ENCODE measurements around the gene ANXA3. TPM values are rescaled to one million over a fixed set of nuclear protein-coding genes. Genes with fewer than 3 reads are reported as not detected.
A peak's percentile ranks its signal among the peaks of the same experiment; 100 is the strongest.
"Not testable (repeated sequence)": the region's sequence is repeated elsewhere in the genome, so short reads cannot be mapped to it uniquely, and the experiment has no call there.

ANXA3 gene, protein sequence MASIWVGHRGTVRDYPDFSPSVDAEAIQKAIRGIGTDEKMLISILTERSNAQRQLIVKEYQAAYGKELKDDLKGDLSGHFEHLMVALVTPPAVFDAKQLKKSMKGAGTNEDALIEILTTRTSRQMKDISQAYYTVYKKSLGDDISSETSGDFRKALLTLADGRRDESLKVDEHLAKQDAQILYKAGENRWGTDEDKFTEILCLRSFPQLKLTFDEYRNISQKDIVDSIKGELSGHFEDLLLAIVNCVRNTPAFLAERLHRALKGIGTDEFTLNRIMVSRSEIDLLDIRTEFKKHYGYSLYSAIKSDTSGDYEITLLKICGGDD
- 0.84 TPM for total RNA-seq

DNA sequence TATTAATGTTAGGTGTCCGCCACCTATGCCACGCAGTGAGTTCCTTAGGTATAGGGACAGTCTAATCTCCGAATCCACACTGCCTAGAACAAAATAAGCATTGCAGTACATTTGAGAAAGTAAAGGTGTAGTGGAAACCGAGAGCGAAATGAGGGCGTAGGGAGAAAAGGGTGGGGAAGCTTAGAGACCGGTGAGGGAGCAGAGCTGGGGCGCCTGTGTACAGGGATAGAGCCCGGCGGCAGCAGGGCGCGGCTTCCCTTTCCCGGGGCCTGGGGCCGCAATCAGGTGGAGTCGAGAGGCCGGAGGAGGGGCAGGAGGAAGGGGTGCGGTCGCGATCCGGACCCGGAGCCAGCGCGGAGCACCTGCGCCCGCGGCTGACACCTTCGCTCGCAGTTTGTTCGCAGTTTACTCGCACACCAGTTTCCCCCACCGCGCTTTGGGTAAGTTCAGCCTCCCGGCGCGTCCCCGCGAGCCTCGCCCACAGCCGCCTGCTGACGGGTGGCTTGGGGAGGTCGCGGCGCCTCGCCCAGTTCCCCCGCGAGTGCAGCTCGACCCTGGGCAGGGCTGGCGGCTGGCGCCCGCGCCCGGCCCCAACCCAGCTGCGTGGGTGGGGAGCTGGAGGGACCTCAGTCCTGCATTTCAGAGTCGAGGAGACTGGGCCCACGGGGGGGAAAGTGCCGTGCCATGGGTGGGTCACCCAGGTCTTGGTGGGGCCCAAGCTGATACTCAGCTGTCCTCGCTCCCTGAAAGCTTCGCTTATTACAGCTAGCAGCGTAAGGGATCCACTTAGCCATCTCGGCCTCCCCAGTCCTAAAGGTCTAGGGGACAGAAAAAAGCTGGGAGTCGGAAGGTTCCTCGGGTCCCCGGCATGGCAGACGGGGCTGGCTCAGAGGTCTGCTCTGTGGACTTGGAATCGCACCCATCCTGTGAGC, at the start of gene ANXA3:
Gene ANXA3, plus strand, starts transcription at position 351 of the 932 bp plus-strand sequence. CDS start 2,704 bp downstream, outside the sequence.
- Histone ChIP-seq H3K4me3 (ENCODE audit: low read length) (peak within 1 kb of the TSS; percentile 35), H3K27me3 (ENCODE audit: insufficient read depth, low read length) (peaks cover 20% of the 10 kb centered on the region), H3K9me3 (ENCODE audit: low read depth, low read length) (no peaks in the 10 kb centered on the region), H3K4me1 (ENCODE audit: insufficient read depth, low read length) (peaks cover 22% of the 10 kb centered on the region)

DNA sequence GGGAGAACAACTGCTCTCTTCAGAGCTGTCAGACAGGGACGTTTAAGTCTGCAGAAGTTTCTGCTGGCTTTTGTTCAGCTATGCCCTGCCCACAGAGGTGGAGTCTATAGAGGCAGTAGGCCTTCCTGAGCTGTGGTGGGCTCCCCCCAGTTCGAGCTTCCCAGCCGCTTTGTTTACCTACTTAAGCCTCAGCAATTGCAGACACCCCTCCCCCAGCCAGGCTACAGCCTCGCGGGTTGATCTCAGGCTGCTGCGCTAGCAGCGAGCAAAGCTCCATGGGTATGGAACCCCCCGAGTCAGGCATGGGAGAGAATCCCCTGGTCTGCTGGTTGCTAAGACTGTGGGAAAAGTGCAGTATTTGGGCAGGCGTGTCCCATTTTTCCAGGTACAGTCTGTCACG, 45.3 kb upstream of the ANXA3 start:
- not testable (repeated sequence) for H3K27me3 ChIP-seq (ENCODE audit: insufficient read depth, low read length); H3K4me3 ChIP-seq (ENCODE audit: low read length); H3K4me1 ChIP-seq (ENCODE audit: insufficient read depth, low read length); H3K9me3 ChIP-seq (ENCODE audit: low read depth, low read length)

DNA sequence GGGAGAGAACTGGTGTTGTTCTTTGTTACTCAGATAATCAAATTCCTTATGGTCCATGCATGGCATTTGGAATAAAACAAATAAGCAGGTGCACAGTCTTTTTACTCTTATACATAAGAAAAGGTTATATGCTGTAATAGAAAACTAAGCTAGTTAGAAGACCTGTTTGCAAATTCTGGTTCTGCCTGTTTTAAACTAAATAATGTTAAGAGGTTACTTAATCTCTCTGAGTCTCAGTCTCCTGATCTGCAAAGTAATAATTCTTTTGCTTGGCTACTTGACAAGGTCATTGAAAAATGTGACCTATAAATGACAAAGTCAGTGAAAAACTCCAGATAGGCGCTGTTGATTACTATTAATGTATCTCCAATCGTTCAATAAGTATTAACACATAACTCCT, 42.5 kb upstream of the ANXA3 start:
- no peaks in the 10 kb centered on the region for H3K9me3 ChIP-seq (ENCODE audit: low read depth, low read length)
- H3K4me1 ChIP-seq (ENCODE audit: insufficient read depth, low read length): no peaks in the 10 kb centered on the region
- no peaks in the 10 kb centered on the region for H3K27me3 ChIP-seq (ENCODE audit: insufficient read depth, low read length)
- no peak overlapping the region for H3K4me3 ChIP-seq (ENCODE audit: low read length)

- H3K4me1 ChIP-seq (ENCODE audit: insufficient read depth, low read length): no peaks in the 10 kb centered on the region
- no peaks in the 10 kb centered on the region for H3K9me3 ChIP-seq (ENCODE audit: low read depth, low read length)
These were observed 41.5 kb upstream of the ANXA3 start for GRCh38 chr4:78510108-78510507.

GRCh38 chr4:78510681-78511080, 40.9 kb upstream of the ANXA3 start:
- Histone ChIP-seq H3K9me3 (ENCODE audit: low read depth, low read length) (no peaks in the 10 kb centered on the region), H3K4me3 (ENCODE audit: low read length) (no peak overlapping the region), H3K4me1 (ENCODE audit: insufficient read depth, low read length) (no peaks in the 10 kb centered on the region), H3K27me3 (ENCODE audit: insufficient read depth, low read length) (no peaks in the 10 kb centered on the region)

More at GRCh38 chr4:78510108-78510507, 41.5 kb upstream of the ANXA3 start:
- H3K4me3 ChIP-seq (ENCODE audit: low read length): no peak overlapping the region
- H3K27me3 ChIP-seq (ENCODE audit: insufficient read depth, low read length): no peaks in the 10 kb centered on the region

GRCh38 chr4:78512357-78512920, 39.1 kb upstream of the ANXA3 start:
- Histone ChIP-seq H3K4me1 (ENCODE audit: insufficient read depth, low read length) (no peaks in the 10 kb centered on the region), H3K27me3 (ENCODE audit: insufficient read depth, low read length) (no peaks in the 10 kb centered on the region), H3K9me3 (ENCODE audit: low read depth, low read length) (no peaks in the 10 kb centered on the region), H3K4me3 (ENCODE audit: low read length) (no peak overlapping the region)

GRCh38 chr4:78513411-78513975, 38.1 kb upstream of the ANXA3 start:
- Histone ChIP-seq H3K4me1 (ENCODE audit: insufficient read depth, low read length) (no peaks in the 10 kb centered on the region), H3K9me3 (ENCODE audit: low read depth, low read length) (no peaks in the 10 kb centered on the region), H3K4me3 (ENCODE audit: low read length) (no peak overlapping the region), H3K27me3 (ENCODE audit: insufficient read depth, low read length) (no peaks in the 10 kb centered on the region)

GRCh38 chr4:78517050-78517652, 34.4 kb upstream of the ANXA3 start:
- Histone ChIP-seq H3K4me1 (ENCODE audit: insufficient read depth, low read length) (no peaks in the 10 kb centered on the region), H3K4me3 (ENCODE audit: low read length) (no peak overlapping the region), H3K27me3 (ENCODE audit: insufficient read depth, low read length) (no peaks in the 10 kb centered on the region), H3K9me3 (ENCODE audit: low read depth, low read length) (no peaks in the 10 kb centered on the region)

DNA sequence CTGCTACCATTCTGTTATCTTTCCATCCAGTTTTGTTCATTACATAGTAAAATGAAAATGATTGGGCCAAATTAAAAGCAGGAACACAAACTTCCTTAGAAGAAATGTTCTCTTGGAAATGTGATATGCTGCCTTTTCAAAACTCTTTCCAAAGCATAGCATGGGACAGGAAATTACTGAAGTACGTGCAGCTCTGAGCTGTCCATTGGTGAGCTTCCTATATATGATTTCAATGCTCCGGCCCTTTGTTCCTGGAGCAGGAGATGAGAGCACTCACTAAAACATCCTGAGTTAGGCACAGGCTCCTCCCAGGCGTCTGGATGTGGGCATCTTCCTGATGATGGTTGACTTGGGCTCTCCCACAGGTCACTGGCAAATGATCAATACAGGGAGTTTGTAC, 33.0 kb upstream of the ANXA3 start:
- Histone ChIP-seq H3K27me3 (ENCODE audit: insufficient read depth, low read length) (no peaks in the 10 kb centered on the region), H3K9me3 (ENCODE audit: low read depth, low read length) (no peaks in the 10 kb centered on the region), H3K4me3 (ENCODE audit: low read length) (no peak overlapping the region), H3K4me1 (ENCODE audit: insufficient read depth, low read length) (no peaks in the 10 kb centered on the region)

DNA sequence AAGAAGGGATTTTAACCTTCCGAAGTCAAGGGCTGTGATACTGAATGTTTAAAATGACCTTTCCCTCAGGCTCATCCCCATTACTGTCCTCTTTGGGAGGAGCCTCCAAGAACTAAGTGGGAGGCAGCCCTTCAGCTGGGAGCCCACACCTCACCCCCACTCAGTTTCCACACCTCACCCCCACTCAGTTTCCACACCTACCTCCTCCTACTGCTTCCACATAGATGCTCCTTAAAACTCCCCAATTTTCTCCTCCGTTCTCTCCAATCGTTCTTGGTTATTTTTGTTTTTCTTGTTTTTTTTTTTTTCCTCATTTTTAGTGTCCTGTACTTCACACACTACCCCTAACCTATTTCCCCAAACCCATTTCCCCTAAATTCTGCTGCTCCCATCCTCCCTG, 31.6 kb upstream of the ANXA3 start:
- H3K4me1 ChIP-seq (ENCODE audit: insufficient read depth, low read length): no peaks in the 10 kb centered on the region
- H3K4me3 ChIP-seq (ENCODE audit: low read length): no peak overlapping the region
- H3K27me3 ChIP-seq (ENCODE audit: insufficient read depth, low read length): no peaks in the 10 kb centered on the region
- no peaks in the 10 kb centered on the region for H3K9me3 ChIP-seq (ENCODE audit: low read depth, low read length)

- Histone ChIP-seq H3K4me1 (ENCODE audit: insufficient read depth, low read length) (no peaks in the 10 kb centered on the region), H3K4me3 (ENCODE audit: low read length) (no peak overlapping the region), H3K9me3 (ENCODE audit: low read depth, low read length) (no peaks in the 10 kb centered on the region), H3K27me3 (ENCODE audit: insufficient read depth, low read length) (no peaks in the 10 kb centered on the region)
These were observed 30.8 kb upstream of the ANXA3 start for GRCh38 chr4:78520808-78521226.

GRCh38 chr4:78524009-78524408, 27.6 kb upstream of the ANXA3 start:
- Histone ChIP-seq H3K27me3 (ENCODE audit: insufficient read depth, low read length) (no peaks in the 10 kb centered on the region), H3K9me3 (ENCODE audit: low read depth, low read length) (no peaks in the 10 kb centered on the region), H3K4me3 (ENCODE audit: low read length) (no peak overlapping the region), H3K4me1 (ENCODE audit: insufficient read depth, low read length) (no peaks in the 10 kb centered on the region)

GRCh38 chr4:78525559-78525958, 26.0 kb upstream of the ANXA3 start:
- no peaks in the 10 kb centered on the region for H3K9me3 ChIP-seq (ENCODE audit: low read depth, low read length)
- H3K27me3 ChIP-seq (ENCODE audit: insufficient read depth, low read length): no peaks in the 10 kb centered on the region
- no peaks in the 10 kb centered on the region for H3K4me1 ChIP-seq (ENCODE audit: insufficient read depth, low read length)
- H3K4me3 ChIP-seq (ENCODE audit: low read length): no peak overlapping the region

DNA sequence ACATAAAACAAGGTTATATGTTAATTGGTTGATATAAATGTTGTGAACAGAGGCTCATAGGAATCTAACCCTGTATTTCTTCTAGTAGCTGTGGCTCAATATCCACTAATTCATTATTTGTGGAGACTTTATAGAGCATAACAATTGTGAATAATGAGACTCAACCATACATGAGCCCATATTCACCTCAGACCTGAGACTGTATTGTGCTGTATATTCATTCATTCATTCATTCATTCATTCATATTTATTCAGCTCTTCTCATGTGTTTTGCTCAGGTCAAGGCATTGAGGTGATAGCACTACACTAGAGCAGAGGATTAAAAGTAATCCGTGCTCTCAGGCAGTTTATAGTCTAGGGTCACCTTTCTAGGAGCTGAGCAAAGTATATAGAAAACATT, 24.5 kb upstream of the ANXA3 start:
- Histone ChIP-seq H3K9me3 (ENCODE audit: low read depth, low read length) (no peaks in the 10 kb centered on the region), H3K27me3 (ENCODE audit: insufficient read depth, low read length) (no peaks in the 10 kb centered on the region), H3K4me3 (ENCODE audit: low read length) (no peak overlapping the region), H3K4me1 (ENCODE audit: insufficient read depth, low read length) (no peaks in the 10 kb centered on the region)

DNA sequence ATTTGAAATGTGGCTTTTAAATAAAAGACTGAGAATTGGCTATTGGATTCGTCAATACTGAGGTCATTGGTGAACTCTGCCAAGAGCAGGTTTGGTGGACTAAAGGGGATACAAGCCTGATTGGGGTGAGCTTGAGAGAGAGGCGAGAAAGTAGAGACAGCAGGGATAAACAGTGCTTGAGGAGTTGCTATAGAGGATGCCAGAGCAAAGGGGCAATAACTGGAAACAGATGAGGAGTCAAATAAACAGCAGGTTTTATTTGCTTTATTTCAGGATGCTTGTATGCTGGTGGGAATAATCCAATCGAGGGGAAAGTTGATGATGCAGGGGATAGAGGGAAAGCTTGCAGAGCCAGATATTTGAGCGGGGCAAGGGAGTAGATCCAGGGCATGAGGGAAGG, 24.0 kb upstream of the ANXA3 start:
- Histone ChIP-seq H3K4me1 (ENCODE audit: insufficient read depth, low read length) (no peaks in the 10 kb centered on the region), H3K27me3 (ENCODE audit: insufficient read depth, low read length) (no peaks in the 10 kb centered on the region), H3K9me3 (ENCODE audit: low read depth, low read length) (no peaks in the 10 kb centered on the region), H3K4me3 (ENCODE audit: low read length) (no peak overlapping the region)

Data from mononuclear cell (primary cell).